ENCODE data around the gene PBX1. TPM values are rescaled to one million over a fixed set of nuclear protein-coding genes. Genes with fewer than 3 reads are reported as not detected.

PBX1 gene
- total and polyA plus RNA-seq, 3 experiments from 2014 or later: 0.05 to 0.16 (median 0.13) TPM

GRCh38 chr1:164640686-164641352 lies 81.8 kb downstream of the PBX1 start:
- H3K36me3 Mint-ChIP-seq: no peaks in the 10 kb centered on the region
- CTCF ChIA-PET: no interaction called here
- peaks cover 0 to 2% (median 0%) of the 10 kb centered on the region in 5 donors for H3K9me3 Mint-ChIP-seq
- no peaks in the 10 kb centered on the region for H3K36me3 ChIP-seq (ENCODE audit: insufficient read depth, low read length)
- no peaks in the 10 kb centered on the region for H3K9me3 ChIP-seq (ENCODE audit: low read length)
- H3K4me3 ChIP-seq (ENCODE audit: low read length): no peak overlapping the region
- POLR2A ChIA-PET: no interaction called here
- H3K27me3 Mint-ChIP-seq: peaks cover 0 to 1% of the 10 kb centered on the region in 2 donors
- H3K4me3 Mint-ChIP-seq: no peak overlapping the region
- no peaks in the 10 kb centered on the region for H3K27me3 ChIP-seq (ENCODE audit: insufficient read depth, low read length, poor library complexity, severe bottlenecking)
- DNase-seq: no peak
- H3K4me1 ChIP-seq (ENCODE audit: insufficient read depth, low read length): no peaks in the 10 kb centered on the region
- H3K27ac ChIP-seq (ENCODE audit: low read depth, low read length): no peak overlapping the region
- H3K4me1 Mint-ChIP-seq: no peaks in the 10 kb centered on the region
- H3K27ac Mint-ChIP-seq: no peak overlapping the region

DNA sequence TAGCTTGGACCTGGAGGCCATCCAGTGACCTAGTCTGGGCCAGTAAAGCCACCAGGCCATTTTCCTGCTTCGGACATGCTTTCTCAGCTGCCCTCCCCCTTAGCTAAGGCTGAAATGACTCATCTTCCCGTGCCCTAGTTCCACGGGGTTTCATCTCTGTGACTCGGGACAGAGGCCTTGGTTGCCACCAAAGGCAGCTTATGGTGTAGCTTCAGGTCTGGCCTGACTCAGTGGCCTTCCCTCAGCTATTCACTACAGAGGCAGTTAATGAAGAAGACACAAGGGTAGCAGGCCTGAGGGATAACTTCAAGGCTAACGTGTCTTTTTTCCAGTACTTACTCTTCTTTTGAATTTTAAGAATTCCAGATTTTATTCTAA lies 82.4 kb downstream of the PBX1 start:
- Mint-ChIP-seq H3K27me3 (peaks cover 0 to 1% of the 10 kb centered on the region in 2 donors), H3K27ac (no peak overlapping the region), H3K4me1 (no peaks in the 10 kb centered on the region), H3K4me3 (no peak overlapping the region), H3K9me3 (peaks cover 0 to 2% (median 0%) of the 10 kb centered on the region in 5 donors), H3K36me3 (no peaks in the 10 kb centered on the region)
- H3K27me3 ChIP-seq (ENCODE audit: insufficient read depth, low read length, poor library complexity, severe bottlenecking): no peaks in the 10 kb centered on the region
- no peak for DNase-seq
- ChIA-PET CTCF (no interaction called here), POLR2A (no interaction called here)
- H3K36me3 ChIP-seq (ENCODE audit: insufficient read depth, low read length): no peaks in the 10 kb centered on the region
- H3K9me3 ChIP-seq (ENCODE audit: low read length): no peaks in the 10 kb centered on the region
- H3K27ac ChIP-seq (ENCODE audit: low read depth, low read length): no peak overlapping the region
- H3K4me3 ChIP-seq (ENCODE audit: low read length): no peak overlapping the region
- H3K4me1 ChIP-seq (ENCODE audit: insufficient read depth, low read length): no peaks in the 10 kb centered on the region

DNA sequence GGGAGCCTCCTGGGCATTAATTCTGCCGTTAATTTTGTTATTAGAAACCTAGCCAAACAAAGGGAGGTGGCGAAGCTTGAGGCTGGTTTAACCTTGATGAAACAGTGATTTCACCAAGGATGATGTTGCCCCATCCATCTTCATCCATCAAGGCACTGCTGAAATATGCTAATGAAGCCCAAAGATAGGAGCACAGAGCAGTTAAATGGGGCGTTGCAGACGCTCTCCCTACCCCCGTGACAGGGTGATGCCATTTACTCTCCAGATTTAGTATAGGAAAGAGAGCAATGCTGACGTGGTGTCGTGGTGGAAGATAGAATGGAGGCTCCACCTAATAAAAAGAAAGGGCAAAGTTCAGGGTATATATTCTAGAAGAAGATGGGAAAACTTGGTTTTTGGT lies 84.0 kb downstream of the PBX1 start:
- H3K27ac ChIP-seq (ENCODE audit: low read depth, low read length): no peak overlapping the region
- no peaks in the 10 kb centered on the region for H3K27me3 ChIP-seq (ENCODE audit: insufficient read depth, low read length, poor library complexity, severe bottlenecking)
- no peak for DNase-seq
- H3K4me1 ChIP-seq (ENCODE audit: insufficient read depth, low read length): no peaks in the 10 kb centered on the region
- POLR2A ChIA-PET: no interaction called here
- no peaks in the 10 kb centered on the region for H3K36me3 ChIP-seq (ENCODE audit: insufficient read depth, low read length)
- H3K27me3 Mint-ChIP-seq: peaks cover 0 to 1% of the 10 kb centered on the region in 2 donors
- no peak overlapping the region for H3K4me3 ChIP-seq (ENCODE audit: low read length)
- CTCF ChIA-PET: no interaction called here
- H3K9me3 ChIP-seq (ENCODE audit: low read length): no peaks in the 10 kb centered on the region
- no peaks in the 10 kb centered on the region for H3K4me1 Mint-ChIP-seq
- H3K4me3 Mint-ChIP-seq: no peak overlapping the region
- no peaks in the 10 kb centered on the region for H3K36me3 Mint-ChIP-seq
- no peak overlapping the region for H3K27ac Mint-ChIP-seq
- peaks cover 0 to 2% (median 0%) of the 10 kb centered on the region in 5 donors for H3K9me3 Mint-ChIP-seq

DNA sequence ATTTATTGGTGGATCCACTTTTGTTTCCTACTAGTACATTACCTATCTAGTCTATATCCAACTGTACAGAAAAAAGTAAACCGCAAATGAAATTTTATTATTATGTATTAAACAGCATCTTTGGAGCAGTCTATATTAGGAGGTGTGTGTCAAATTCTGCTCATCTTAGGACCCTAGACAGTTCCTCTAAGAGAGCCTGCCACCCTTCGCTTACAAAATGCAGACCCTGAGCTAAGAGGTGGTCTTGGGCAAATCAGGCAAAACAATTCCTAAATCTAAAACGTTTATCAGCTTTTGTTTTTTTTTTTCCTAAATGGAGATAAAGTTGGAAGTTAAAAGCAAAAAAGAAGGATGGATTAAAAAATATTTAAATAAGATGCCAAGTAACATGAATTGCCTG lies 85.3 kb downstream of the PBX1 start:
- ChIA-PET POLR2A (no interaction called here), CTCF (no interaction called here)

GRCh38 chr1:164644774-164645644 lies 86.0 kb downstream of the PBX1 start:
- DNase-seq: no peak
- H3K9me3 Mint-ChIP-seq: peaks cover 0 to 2% (median 0%) of the 10 kb centered on the region in 5 donors
- H3K36me3 Mint-ChIP-seq: no peaks in the 10 kb centered on the region
- no peaks in the 10 kb centered on the region for H3K9me3 ChIP-seq (ENCODE audit: low read length)
- POLR2A ChIA-PET: no interaction called here
- no peaks in the 10 kb centered on the region for H3K4me1 Mint-ChIP-seq
- CTCF ChIA-PET: no interaction called here
- H3K36me3 ChIP-seq (ENCODE audit: insufficient read depth, low read length): no peaks in the 10 kb centered on the region
- no peak overlapping the region for H3K27ac Mint-ChIP-seq
- H3K4me3 ChIP-seq (ENCODE audit: low read length): no peak overlapping the region
- H3K4me3 Mint-ChIP-seq: no peak overlapping the region
- peaks cover 0 to 1% of the 10 kb centered on the region in 2 donors for H3K27me3 Mint-ChIP-seq
- H3K27me3 ChIP-seq (ENCODE audit: insufficient read depth, low read length, poor library complexity, severe bottlenecking): no peaks in the 10 kb centered on the region
- H3K4me1 ChIP-seq (ENCODE audit: insufficient read depth, low read length): no peaks in the 10 kb centered on the region
- no peak overlapping the region for H3K27ac ChIP-seq (ENCODE audit: low read depth, low read length)

More for the DNA sequence above, 85.3 kb downstream of the PBX1 start:
- no peak for DNase-seq
- Mint-ChIP-seq H3K36me3 (no peaks in the 10 kb centered on the region), H3K27ac (no peak overlapping the region), H3K27me3 (peaks cover 0 to 1% of the 10 kb centered on the region in 2 donors), H3K9me3 (peaks cover 0 to 2% (median 0%) of the 10 kb centered on the region in 5 donors), H3K4me1 (no peaks in the 10 kb centered on the region), H3K4me3 (no peak overlapping the region)
- Histone ChIP-seq H3K27me3 (ENCODE audit: insufficient read depth, low read length, poor library complexity, severe bottlenecking) (no peaks in the 10 kb centered on the region), H3K4me3 (ENCODE audit: low read length) (no peak overlapping the region), H3K9me3 (ENCODE audit: low read length) (no peaks in the 10 kb centered on the region), H3K36me3 (ENCODE audit: insufficient read depth, low read length) (no peaks in the 10 kb centered on the region), H3K4me1 (ENCODE audit: insufficient read depth, low read length) (no peaks in the 10 kb centered on the region), H3K27ac (ENCODE audit: low read depth, low read length) (no peak overlapping the region)

- no peak overlapping the region for H3K4me3 Mint-ChIP-seq
- peaks cover 0 to 2% (median 0%) of the 10 kb centered on the region in 5 donors for H3K9me3 Mint-ChIP-seq
- CTCF ChIA-PET: no interaction called here
- Histone ChIP-seq H3K4me1 (ENCODE audit: insufficient read depth, low read length) (no peaks in the 10 kb centered on the region), H3K36me3 (ENCODE audit: insufficient read depth, low read length) (no peaks in the 10 kb centered on the region), H3K27ac (ENCODE audit: low read depth, low read length) (no peak overlapping the region), H3K27me3 (ENCODE audit: insufficient read depth, low read length, poor library complexity, severe bottlenecking) (no peaks in the 10 kb centered on the region), H3K9me3 (ENCODE audit: low read length) (no peaks in the 10 kb centered on the region), H3K4me3 (ENCODE audit: low read length) (no peak overlapping the region)
- H3K36me3 Mint-ChIP-seq: no peaks in the 10 kb centered on the region
- POLR2A ChIA-PET: no interaction called here
- no peaks in the 10 kb centered on the region for H3K4me1 Mint-ChIP-seq
- peaks cover 0 to 1% of the 10 kb centered on the region in 2 donors for H3K27me3 Mint-ChIP-seq
- no peak overlapping the region for H3K27ac Mint-ChIP-seq
- no peak for DNase-seq
Observed at GRCh38 chr1:164645921-164646320, 86.9 kb downstream of the PBX1 start.

GRCh38 chr1:164647211-164647610 lies 88.2 kb downstream of the PBX1 start:
- Mint-ChIP-seq H3K36me3 (no peaks in the 10 kb centered on the region), H3K4me1 (peaks cover 0 to 2% (median 0%) of the 10 kb centered on the region in 3 donors), H3K9me3 (peaks cover 0 to 11% (median 2%) of the 10 kb centered on the region in 5 donors), H3K27me3 (no peaks in the 10 kb centered on the region), H3K4me3 (no peak overlapping the region), H3K27ac (no peak overlapping the region)
- H3K27me3 ChIP-seq (ENCODE audit: insufficient read depth, low read length, poor library complexity, severe bottlenecking): no peaks in the 10 kb centered on the region
- H3K36me3 ChIP-seq (ENCODE audit: insufficient read depth, low read length): no peaks in the 10 kb centered on the region
- H3K27ac ChIP-seq (ENCODE audit: low read depth, low read length): no peak overlapping the region
- no peaks in the 10 kb centered on the region for H3K4me1 ChIP-seq (ENCODE audit: insufficient read depth, low read length)
- ChIA-PET POLR2A (no interaction called here), CTCF (no interaction called here)
- DNase-seq: no peak
- no peak overlapping the region for H3K4me3 ChIP-seq (ENCODE audit: low read length)
- no peaks in the 10 kb centered on the region for H3K9me3 ChIP-seq (ENCODE audit: low read length)

DNA sequence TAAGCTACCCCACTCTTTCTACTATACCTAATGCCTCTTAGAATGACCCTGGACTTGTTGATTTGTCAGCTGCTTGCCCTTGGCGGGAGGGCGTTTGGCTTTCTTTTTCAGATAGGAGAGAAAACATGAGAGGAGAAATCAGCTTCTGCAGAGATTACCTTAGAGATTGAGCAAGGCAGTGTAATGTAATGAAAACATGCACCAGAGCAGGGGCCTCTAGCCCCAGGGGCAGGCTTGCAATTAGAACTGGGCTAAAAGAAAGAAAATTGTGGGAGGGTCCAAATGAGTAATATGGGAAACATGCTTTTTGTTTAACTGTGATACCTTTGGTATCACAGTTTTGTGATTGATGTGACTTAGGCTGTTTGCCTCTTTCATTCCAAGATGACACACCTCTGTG lies 89.7 kb downstream of the PBX1 start:
- no peaks in the 10 kb centered on the region for H3K9me3 ChIP-seq (ENCODE audit: low read length)
- Mint-ChIP-seq H3K9me3 (peaks cover 0 to 11% (median 2%) of the 10 kb centered on the region in 5 donors), H3K36me3 (no peaks in the 10 kb centered on the region), H3K27me3 (no peaks in the 10 kb centered on the region), H3K27ac (no peak overlapping the region), H3K4me3 (no peak overlapping the region), H3K4me1 (peaks cover 0 to 2% (median 0%) of the 10 kb centered on the region in 3 donors)
- no peak overlapping the region for H3K4me3 ChIP-seq (ENCODE audit: low read length)
- H3K4me1 ChIP-seq (ENCODE audit: insufficient read depth, low read length): no peaks in the 10 kb centered on the region
- ChIA-PET POLR2A (no interaction called here), CTCF (interaction anchor here (1.1 kb wide), 1 partner anchor 10 kb away, joined by 3 read pairs; no protein-coding TSS in a partner anchor)
- no peaks in the 10 kb centered on the region for H3K27me3 ChIP-seq (ENCODE audit: insufficient read depth, low read length, poor library complexity, severe bottlenecking)
- no peaks in the 10 kb centered on the region for H3K36me3 ChIP-seq (ENCODE audit: insufficient read depth, low read length)
- H3K27ac ChIP-seq (ENCODE audit: low read depth, low read length): no peak overlapping the region
- DNase-seq: no peak

All from CD8-positive, alpha-beta memory T cell (primary cell).